Measurements from ENCODE around the gene GALNT8. TPM values are rescaled to one million over a fixed set of nuclear protein-coding genes. Genes with fewer than 3 reads are reported as not detected.
A peak's percentile ranks its signal among the peaks of the same experiment; 100 is the strongest.

GALNT8 gene
- total and polyA plus RNA-seq, 9 of the 15 experiments (the other 6 are each of a cell fraction or from before 2014, with no cell fraction given) = 0.11 to 0.23 (median 0.21) TPM; not detected in 6

GRCh38 chr12:4701395-4702190 lies 18.6 kb upstream of the GALNT8 start (continued):
- TF ChIP-seq, protein P1, sequence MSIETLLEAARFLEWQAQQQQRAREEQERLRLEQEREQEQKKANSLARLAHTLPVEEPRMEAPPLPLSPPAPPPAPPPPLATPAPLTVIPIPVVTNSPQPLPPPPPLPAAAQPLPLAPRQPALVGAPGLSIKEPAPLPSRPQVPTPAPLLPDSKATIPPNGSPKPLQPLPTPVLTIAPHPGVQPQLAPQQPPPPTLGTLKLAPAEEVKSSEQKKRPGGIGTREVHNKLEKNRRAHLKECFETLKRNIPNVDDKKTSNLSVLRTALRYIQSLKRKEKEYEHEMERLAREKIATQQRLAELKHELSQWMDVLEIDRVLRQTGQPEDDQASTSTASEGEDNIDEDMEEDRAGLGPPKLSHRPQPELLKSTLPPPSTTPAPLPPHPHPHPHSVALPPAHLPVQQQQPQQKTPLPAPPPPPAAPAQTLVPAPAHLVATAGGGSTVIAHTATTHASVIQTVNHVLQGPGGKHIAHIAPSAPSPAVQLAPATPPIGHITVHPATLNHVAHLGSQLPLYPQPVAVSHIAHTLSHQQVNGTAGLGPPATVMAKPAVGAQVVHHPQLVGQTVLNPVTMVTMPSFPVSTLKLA (conservative IDR thresholded peaks at IDR 0.05) = no peak
- TF ChIP-seq ZNF445 (CRISPR knock-in tag; IDR thresholded peaks at IDR 0.05; ENCODE audit: low read depth) (no peak), TBP (optimal IDR thresholded peaks at IDR 0.05; ENCODE audit: low read depth, low read length) (no peak), SMAD1 (IDR thresholded peaks at IDR 0.05; ENCODE audit: low read depth, low read length, partially characterized antibody) (no peak), ZNF274 (IDR thresholded peaks at IDR 0.05; ENCODE audit: borderline replicate concordance, low read depth, low read length) (no peak), RBFOX2 (IDR thresholded peaks at IDR 0.05; ENCODE audit: low read depth, low read length) (no peak), FIP1L1 (IDR thresholded peaks at IDR 0.05; ENCODE audit: low read depth, low read length, poor library complexity, severe bottlenecking) (no peak)

- Histone ChIP-seq H3K4me3 (no peak overlapping the region), H3K9me3 (replicated peaks; ENCODE audit: control insufficient read depth, insufficient read depth, low read depth, low read length) (no peaks in the 10 kb centered on the region), H3K27me3 (ENCODE audit: control insufficient read depth in 2 of 2, insufficient read depth in 2 of 2, low read length in 2 of 2) (no peaks in the 10 kb centered on the region), H3K9ac (ENCODE audit: insufficient read depth in 1 of 2, low read depth in 2 of 2, low read length in 2 of 2) (no peak overlapping the region), H3K4me1 (replicated peaks in 1 of 2; ENCODE audit: control insufficient read depth in 2 of 2, insufficient read depth in 2 of 2, low read length in 2 of 2) (no peaks in the 10 kb centered on the region), H3K79me2 (ENCODE audit: control insufficient read depth, insufficient read depth, low read length) (no peaks in the 10 kb centered on the region), H3K9me1 (ENCODE audit: control insufficient read depth, insufficient read depth, low read length) (no peaks in the 10 kb centered on the region), H4K20me1 (replicated peaks; ENCODE audit: control insufficient read depth, insufficient read depth, low read length) (no peaks in the 10 kb centered on the region), H3K36me3 (ENCODE audit: control insufficient read depth, insufficient read depth, low read length) (no peaks in the 10 kb centered on the region), H3K27ac (ENCODE audit: extremely low read depth, low read depth, low read length) (no peak overlapping the region), H2AFZ (ENCODE audit: low read depth, low read length) (no peak overlapping the region), H3K4me2 (ENCODE audit: insufficient read depth, low read length) (no peak overlapping the region)
- in situ Hi-C loops (cut with MboI) (no loop called here), intact Hi-C loops (cut with micrococcal nuclease) (no loop called here)
- ChIA-PET CTCF (ENCODE audit: low intra/inter-chr PET ratio) (no interaction called here), POLR2A (no interaction called here)
- ATAC-seq (no peak), DNase-seq (ENCODE audit: extremely low read depth in 1 of 4, low spot score in 3 of 4) (no peak), FAIRE-seq (no peak)
- no TSS peak for BruUV-seq (replicated peaks)
- WGBS (ENCODE audit: insufficient coverage, low coverage, missing lambda C conversion rate) = 78% methylated on average over 5 of the region's 5 CpGs
- TF ChIP-seq ZNF146 (CRISPR knock-in tag; IDR thresholded peaks at IDR 0.05; ENCODE audit: unreplicated experiment) (no peak), MAFF (IDR thresholded peaks at IDR 0.05; ENCODE audit: low read length) (peak; percentile 59), ZNF212 (CRISPR knock-in tag; IDR thresholded peaks at IDR 0.05) (no peak), MAFG (tag; conservative IDR thresholded peaks at IDR 0.05) (peak; percentile 61)
Observed at GRCh38 chr12:4703676-4704075, 16.5 kb upstream of the GALNT8 start.

Data from K562 (cell line).